HEK293 (cell line): ENCODE measurements around the gene RPAP3.

Source experiments
- CTCF ChIA-PET: fragments of 350-600 bp; formaldehyde crosslinking; extraction: SDS; loops from one replicate; lab custom pipeline; 2021; ENCODE audit warnings: antibody characterized with exemption; lab: Yijun Ruan, JAX
- POLR2A ChIA-PET: fragments of 300-600 bp; formaldehyde crosslinking; extraction: SDS; loops from one replicate; lab custom pipeline; 2020; ENCODE audit warnings: antibody characterized with exemption, inconsistent platforms; lab: Yijun Ruan, JAX
- H3K27ac ChIP-seq: fragments of 200-500 bp; sonication (Bioruptor generic); 2 replicates; pipeline ENCODE4 v1.5.1; 2014; ENCODE audit warnings: low read depth, low read length, control low read depth, inconsistent platforms; ENCODE audit errors: extremely low read depth
- H3K36me3 ChIP-seq, 2 experiments: fragments of 200-500 bp in 1 of 2; sonication (Bioruptor generic) in 1 of 2; 1 replicate in 1 of 2; 2 replicates in 1 of 2; pipeline ENCODE4 v1.5.1; 2014 to 2017; ENCODE audit warnings: inconsistent platforms in 2 of 2, low read length in 2 of 2; ENCODE audit not compliant: control insufficient read depth in 2 of 2, insufficient read depth in 1 of 2
- H3K4me1 ChIP-seq: fragments of 200-500 bp; sonication (Bioruptor generic); 2 replicates; pipeline ENCODE4 v1.5.1; 2014; ENCODE audit warnings: mild to moderate bottlenecking, low read length, inconsistent platforms; ENCODE audit not compliant: control insufficient read depth, insufficient read depth
- H3K4me3 ChIP-seq: 2 replicates; pipeline ENCODE4 v1.5.1; 2011; ENCODE audit warnings: low read depth, mild to moderate bottlenecking, control low read depth, low read length, moderate library complexity
- H3K9me3 ChIP-seq: fragments of 200-500 bp; sonication (Bioruptor generic); 2 replicates; pipeline ENCODE4 v1.5.1; 2014; ENCODE audit warnings: low read depth, low read length, inconsistent platforms; ENCODE audit not compliant: control insufficient read depth, insufficient read depth
- HIC1 ChIP-seq: fragments of 450-650 bp; formaldehyde crosslinking; IDR thresholded peaks from 2 replicates; pipeline ENCODE4 v1.5.1; 2016; ENCODE audit warnings: missing biosample characterization, missing genetic modification characterization
- KLF1 ChIP-seq: fragments of 450-650 bp; formaldehyde crosslinking; IDR thresholded peaks from 2 replicates; pipeline ENCODE4 v1.5.1; 2016; ENCODE audit warnings: missing biosample characterization, missing genetic modification characterization
- KLF16 ChIP-seq: fragments of 450-650 bp; formaldehyde crosslinking; IDR thresholded peaks from 2 replicates; pipeline ENCODE4 v1.5.1; 2017; ENCODE audit warnings: missing biosample characterization, missing genetic modification characterization
- PRDM1 ChIP-seq: fragments of 450-650 bp; formaldehyde crosslinking; IDR thresholded peaks from 2 replicates; pipeline ENCODE4; 2016; ENCODE audit warnings: missing biosample characterization, missing genetic modification characterization
- RBAK ChIP-seq: fragments of 450-650 bp; formaldehyde crosslinking; IDR thresholded peaks from 2 replicates; pipeline ENCODE4 v1.5.1; 2016; ENCODE audit warnings: missing biosample characterization, missing genetic modification characterization
- SP2 ChIP-seq: fragments of 450-650 bp; formaldehyde crosslinking; IDR thresholded peaks from 2 replicates; pipeline ENCODE4 v1.5.1; 2016; ENCODE audit warnings: missing biosample characterization, missing genetic modification characterization
- ZFHX2 ChIP-seq: fragments of 450-650 bp; formaldehyde crosslinking; conservative IDR thresholded peaks from 2 replicates; pipeline ENCODE4 v1.5.1; 2016; ENCODE audit warnings: missing biosample characterization, missing genetic modification characterization
- ZFP37 ChIP-seq: fragments of 450-650 bp; formaldehyde crosslinking; IDR thresholded peaks from 2 replicates; pipeline ENCODE4 v1.5.1; 2016; ENCODE audit warnings: missing biosample characterization, missing genetic modification characterization
- ZNF157 ChIP-seq: fragments of 450-650 bp; formaldehyde crosslinking; IDR thresholded peaks from 2 replicates; pipeline ENCODE4 v1.5.1; 2016; ENCODE audit warnings: missing biosample characterization, missing genetic modification characterization
- ZNF175 ChIP-seq: fragments of 450-650 bp; formaldehyde crosslinking; IDR thresholded peaks from 2 replicates; pipeline ENCODE4 v1.5.1; 2016; ENCODE audit warnings: missing biosample characterization, missing genetic modification characterization
- ZNF2 ChIP-seq: fragments of 450-650 bp; formaldehyde crosslinking; IDR thresholded peaks from 2 replicates; pipeline ENCODE4 v1.5.1; 2016; ENCODE audit warnings: missing biosample characterization, missing genetic modification characterization
- ZNF239 ChIP-seq: fragments of 450-650 bp; formaldehyde crosslinking; IDR thresholded peaks from 2 replicates; pipeline ENCODE4 v1.5.1; 2016; ENCODE audit warnings: missing biosample characterization, missing genetic modification characterization
- ZNF24 ChIP-seq: fragments of 450-650 bp; formaldehyde crosslinking; IDR thresholded peaks from 2 replicates; pipeline ENCODE4 v1.5.1; 2016; ENCODE audit warnings: missing biosample characterization, missing genetic modification characterization
- ZNF324 ChIP-seq: fragments of 450-650 bp; formaldehyde crosslinking; IDR thresholded peaks from 2 replicates; pipeline ENCODE4 v1.5.1; 2016; ENCODE audit warnings: missing biosample characterization, missing genetic modification characterization
- ZNF398 ChIP-seq: fragments of 450-650 bp; formaldehyde crosslinking; IDR thresholded peaks from 2 replicates; pipeline ENCODE4 v1.5.1; 2017; ENCODE audit warnings: missing biosample characterization, missing genetic modification characterization
- ZNF423 ChIP-seq: fragments of 450-650 bp; formaldehyde crosslinking; IDR thresholded peaks from 2 replicates; pipeline ENCODE4 v1.5.1; 2016; ENCODE audit warnings: missing biosample characterization, missing genetic modification characterization
- ZNF48 ChIP-seq: fragments of 450-650 bp; formaldehyde crosslinking; IDR thresholded peaks from 2 replicates; pipeline ENCODE4 v1.5.1; 2016; ENCODE audit warnings: missing biosample characterization, missing genetic modification characterization
- ZNF510 ChIP-seq: fragments of 450-650 bp; formaldehyde crosslinking; IDR thresholded peaks from 2 replicates; pipeline ENCODE4 v1.5.1; 2018; ENCODE audit warnings: mild to moderate bottlenecking, missing genetic modification characterization, missing biosample characterization; ENCODE audit not compliant: insufficient replicate concordance
- ZNF521 ChIP-seq: fragments of 450-650 bp; formaldehyde crosslinking; IDR thresholded peaks from 2 replicates; pipeline ENCODE4 v1.5.1; 2017; ENCODE audit warnings: missing biosample characterization, mild to moderate bottlenecking, missing genetic modification characterization
- ZNF530 ChIP-seq: fragments of 450-650 bp; formaldehyde crosslinking; IDR thresholded peaks from 2 replicates; pipeline ENCODE4 v1.5.1; 2016; ENCODE audit warnings: low read depth, missing biosample characterization, missing genetic modification characterization
- ZNF701 ChIP-seq: fragments of 450-650 bp; formaldehyde crosslinking; IDR thresholded peaks from 2 replicates; pipeline ENCODE4 v1.5.1; 2016; ENCODE audit warnings: missing biosample characterization, missing genetic modification characterization
- ZNF768 ChIP-seq: fragments of 450-650 bp; formaldehyde crosslinking; IDR thresholded peaks from 2 replicates; pipeline ENCODE4 v1.5.1; 2018; ENCODE audit warnings: missing biosample characterization, mild to moderate bottlenecking, missing genetic modification characterization
- ZNF776 ChIP-seq: fragments of 450-650 bp; formaldehyde crosslinking; IDR thresholded peaks from 2 replicates; pipeline ENCODE4 v1.5.0; 2017; ENCODE audit warnings: missing biosample characterization, missing genetic modification characterization, borderline replicate concordance
- ZSCAN18 ChIP-seq: fragments of 450-650 bp; formaldehyde crosslinking; IDR thresholded peaks from 2 replicates; pipeline ENCODE4 v1.5.1; 2016; ENCODE audit warnings: missing biosample characterization, missing genetic modification characterization
- ZSCAN30 ChIP-seq: fragments of 450-650 bp; IDR thresholded peaks from 2 replicates; pipeline ENCODE4 v1.5.1; 2018; ENCODE audit warnings: missing biosample characterization, mild to moderate bottlenecking, missing genetic modification characterization, moderate library complexity
- ZXDB ChIP-seq: fragments of 450-650 bp; formaldehyde crosslinking; IDR thresholded peaks from 2 replicates; pipeline ENCODE4 v1.5.1; 2016; ENCODE audit warnings: missing biosample characterization, missing genetic modification characterization
- TF ChIP-seq, protein P1 (sequence below): fragments of 450-650 bp; IDR thresholded peaks from 2 replicates; pipeline ENCODE4 v1.5.1; 2018; ENCODE audit warnings: missing biosample characterization, mild to moderate bottlenecking, missing genetic modification characterization
- TF ChIP-seq, protein P2 (sequence below): fragments of 450-650 bp; formaldehyde crosslinking; IDR thresholded peaks from 2 replicates; pipeline ENCODE4 v1.5.1; 2016; ENCODE audit warnings: missing biosample characterization, missing genetic modification characterization
- TF ChIP-seq, protein P3 (sequence below): fragments of 450-650 bp; formaldehyde crosslinking; IDR thresholded peaks from 2 replicates; pipeline ENCODE4 v1.5.1; 2016; ENCODE audit warnings: missing biosample characterization, missing genetic modification characterization

RPAP3 gene

GRCh38 chr12:47741340-47741703, 35.5 kb upstream of the RPAP3 start:
- no peak overlapping the region for H3K4me3 ChIP-seq
- no peaks in the 10 kb centered on the region for H3K36me3 ChIP-seq
- no peak overlapping the region for H3K27ac ChIP-seq
- POLR2A ChIA-PET: interaction anchor here (1.0 to 4.0 kb wide), 4 partner anchors 22 to 35 kb away, joined by 3 to 34 read pairs (median 4); partner anchors contain the start of gene RPAP3
- H3K4me1 ChIP-seq: no peaks in the 10 kb centered on the region
- H3K9me3 ChIP-seq: no peaks in the 10 kb centered on the region
- CTCF ChIA-PET: interaction anchor here (0.6 to 13.5 kb wide), 32 partner anchors 16 to 877 kb away, joined by 3 to 784 read pairs (median 5); partner anchors contain the start of genes ENDOU, RAPGEF3 and SLC48A1
- 0 out of 2 replicates have a peak, but pooled peaks have one; percentile 6 for TF ChIP-seq SP2 (tag by site-specific recombination)
- TF ChIP-seq, protein P1, sequence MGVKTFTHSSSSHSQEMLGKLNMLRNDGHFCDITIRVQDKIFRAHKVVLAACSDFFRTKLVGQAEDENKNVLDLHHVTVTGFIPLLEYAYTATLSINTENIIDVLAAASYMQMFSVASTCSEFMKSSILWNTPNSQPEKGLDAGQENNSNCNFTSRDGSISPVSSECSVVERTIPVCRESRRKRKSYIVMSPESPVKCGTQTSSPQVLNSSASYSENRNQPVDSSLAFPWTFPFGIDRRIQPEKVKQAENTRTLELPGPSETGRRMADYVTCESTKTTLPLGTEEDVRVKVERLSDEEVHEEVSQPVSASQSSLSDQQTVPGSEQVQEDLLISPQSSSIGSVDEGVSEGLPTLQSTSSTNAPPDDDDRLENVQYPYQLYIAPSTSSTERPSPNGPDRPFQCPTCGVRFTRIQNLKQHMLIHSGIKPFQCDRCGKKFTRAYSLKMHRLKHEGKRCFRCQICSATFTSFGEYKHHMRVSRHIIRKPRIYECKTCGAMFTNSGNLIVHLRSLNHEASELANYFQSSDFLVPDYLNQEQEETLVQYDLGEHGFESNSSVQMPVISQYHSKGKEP (tag by site-specific recombination): peak; percentile 58; the same call in 1 of the 2 replicates
- peak; percentile 67 for TF ChIP-seq ZFHX2 (tag by site-specific recombination)
- TF ChIP-seq ZNF324 (tag by site-specific recombination): no peak
- TF ChIP-seq, protein P2, sequence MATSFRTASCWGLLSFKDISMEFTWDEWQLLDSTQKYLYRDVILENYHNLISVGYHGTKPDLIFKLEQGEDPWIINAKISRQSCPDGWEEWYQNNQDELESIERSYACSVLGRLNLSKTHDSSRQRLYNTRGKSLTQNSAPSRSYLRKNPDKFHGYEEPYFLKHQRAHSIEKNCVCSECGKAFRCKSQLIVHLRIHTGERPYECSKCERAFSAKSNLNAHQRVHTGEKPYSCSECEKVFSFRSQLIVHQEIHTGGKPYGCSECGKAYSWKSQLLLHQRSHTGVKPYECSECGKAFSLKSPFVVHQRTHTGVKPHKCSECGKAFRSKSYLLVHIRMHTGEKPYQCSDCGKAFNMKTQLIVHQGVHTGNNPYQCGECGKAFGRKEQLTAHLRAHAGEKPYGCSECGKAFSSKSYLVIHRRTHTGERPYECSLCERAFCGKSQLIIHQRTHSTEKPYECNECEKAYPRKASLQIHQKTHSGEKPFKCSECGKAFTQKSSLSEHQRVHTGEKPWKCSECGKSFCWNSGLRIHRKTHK (tag by site-specific recombination): no peak
- no peak for TF ChIP-seq RBAK (tag by site-specific recombination)
- TF ChIP-seq KLF16: no peak
- no peak for TF ChIP-seq HIC1
- TF ChIP-seq ZNF48 (tag by site-specific recombination): no peak
- TF ChIP-seq ZNF768 (tag by site-specific recombination): no peak
- TF ChIP-seq ZNF24 (tag by site-specific recombination): no peak
- TF ChIP-seq, protein P3, sequence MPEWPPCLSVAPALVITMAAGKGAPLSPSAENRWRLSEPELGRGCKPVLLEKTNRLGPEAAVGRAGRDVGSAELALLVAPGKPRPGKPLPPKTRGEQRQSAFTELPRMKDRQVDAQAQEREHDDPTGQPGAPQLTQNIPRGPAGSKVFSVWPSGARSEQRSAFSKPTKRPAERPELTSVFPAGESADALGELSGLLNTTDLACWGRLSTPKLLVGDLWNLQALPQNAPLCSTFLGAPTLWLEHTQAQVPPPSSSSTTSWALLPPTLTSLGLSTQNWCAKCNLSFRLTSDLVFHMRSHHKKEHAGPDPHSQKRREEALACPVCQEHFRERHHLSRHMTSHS (tag by site-specific recombination): no peak
- no peak for TF ChIP-seq ZNF2
- no peak for TF ChIP-seq ZNF776 (tag by site-specific recombination)
- TF ChIP-seq ZNF530 (tag by site-specific recombination): no peak
- peak; percentile 67 for TF ChIP-seq ZNF423
- no peak for TF ChIP-seq ZNF510 (tag by site-specific recombination)
- no peak for TF ChIP-seq ZNF157
- no peak for TF ChIP-seq ZSCAN30 (tag by site-specific recombination)
- no peak for TF ChIP-seq ZNF239 (tag by site-specific recombination)
- no peak for TF ChIP-seq ZNF701
- no peak for TF ChIP-seq PRDM1 (tag by site-specific recombination)
- TF ChIP-seq ZNF521: no peak
- TF ChIP-seq ZXDB: 0 out of 2 replicates have a peak, but pooled peaks have one; percentile 22
- TF ChIP-seq ZSCAN18 (tag by site-specific recombination): no peak
- TF ChIP-seq ZFP37 (tag by site-specific recombination): no peak
- peak; percentile 59 for TF ChIP-seq ZNF398
- peak; percentile 60 for TF ChIP-seq KLF1 (tag by site-specific recombination)
- TF ChIP-seq ZNF175 (tag by site-specific recombination): no peak
